A673 (cell line): ENCODE measurements around the gene KCTD7.
"Not testable (repeated sequence)": the region's sequence is repeated elsewhere in the genome, so short reads cannot be mapped to it uniquely, and the experiment has no call there.

Source experiments
- CTCF ChIP-seq: fragments of 300-800, 200-600 bp; sonication (generic); conservative IDR thresholded peaks from 2 replicates; pipeline ENCODE4 v1.5.1; 2017; ENCODE audit warnings: low read depth, mild to moderate bottlenecking, antibody characterized with exemption, low read length, moderate library complexity, mixed read lengths
- EZH2 ChIP-seq: fragments of 200-600 bp; sonication (generic); IDR thresholded peaks from 2 replicates; pipeline ENCODE4 v1.6.1; 2017; ENCODE audit warnings: borderline replicate concordance, low read depth, mild to moderate bottlenecking, mixed read lengths, antibody characterized with exemption, low read length; ENCODE audit not compliant: poor library complexity, severe bottlenecking

DNA sequence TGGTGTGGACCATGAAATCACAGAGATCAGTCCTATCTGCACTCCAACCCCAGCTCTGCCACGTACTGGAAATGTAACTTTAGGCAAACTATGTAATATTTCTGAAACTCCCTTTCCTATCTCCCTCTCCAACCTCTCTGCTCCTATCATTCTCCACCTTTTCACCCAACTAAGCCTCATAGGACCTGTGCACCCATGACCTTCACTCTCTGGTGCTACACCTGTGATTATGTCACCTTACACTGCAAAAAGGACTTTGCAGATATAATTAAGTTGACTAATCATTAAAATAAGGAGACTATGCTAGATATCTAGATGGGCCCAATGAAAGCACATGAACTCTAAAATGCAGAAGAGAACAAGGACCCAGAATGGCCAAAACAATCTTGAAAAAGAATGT is 48.3 kb upstream of the KCTD7 start:
- not testable (repeated sequence) for TF ChIP-seq CTCF, EZH2
